Transverse colon (tissue), 4 donors: ENCODE results near the gene F2RL3. TPM values are rescaled to one million over a fixed set of nuclear protein-coding genes. Genes with fewer than 3 reads are reported as not detected.

Experiments
- DNase-seq: peaks from one replicate; pipeline ENCODE4 v3.0.0-alpha.2; 2019
- H3K27ac ChIP-seq, 4 donors: fragments of 200-600 bp; sonication (generic); 2 replicates each; pipeline ENCODE4 v1.5.1; 2016 to 2018; ENCODE audit warnings: inconsistent platforms in 4 of 4
- H3K27me3 ChIP-seq: fragments of 200-600 bp; sonication (generic); 2 replicates; pipeline ENCODE4 v1.5.1; 2017; ENCODE audit warnings: inconsistent platforms
- H3K36me3 ChIP-seq, 4 donors: fragments of 200-600 bp; sonication (generic); 2 replicates each; pipeline ENCODE4 v1.5.1; 2017 to 2019; ENCODE audit warnings: inconsistent platforms in 4 of 4
- H3K4me1 ChIP-seq, 4 donors: fragments of 200-600 bp; sonication (generic); 2 replicates each; pipeline ENCODE4 v1.5.1; 2017 to 2020; ENCODE audit warnings: inconsistent platforms in 4 of 4
- H3K4me3 ChIP-seq, 4 donors: fragments of 200-600 bp; sonication (generic); 1 replicate in 1 of 4; 2 replicates in 3 of 4; pipeline versions ENCODE4 v1.5.1 to v1.6.1; 2017 to 2019; ENCODE audit warnings: inconsistent platforms in 4 of 4
- H3K9me3 ChIP-seq, 2 donors: fragments of 200-600 bp; sonication (generic); 2 replicates each; pipeline ENCODE4 v1.5.1; 2017 to 2019; ENCODE audit warnings: inconsistent platforms in 2 of 2
- EP300 ChIP-seq: sonication (generic); formaldehyde crosslinking; IDR thresholded peaks from one replicate; pipeline ENCODE4 v1.6.1; 2017; ENCODE audit warnings: antibody characterized with exemption, low read depth
- POLR2A ChIP-seq: fragments of 450-650 bp; IDR thresholded peaks from one replicate; pipeline ENCODE4 v1.6.1; 2016; ENCODE audit warnings: antibody characterized with exemption, mild to moderate bottlenecking, moderate library complexity
- POLR2AphosphoS5 ChIP-seq, 3 donors: sonication (generic); formaldehyde crosslinking; IDR thresholded peaks; one replicate each; pipeline ENCODE4 v1.6.1; 2016; ENCODE audit warnings: antibody characterized with exemption in 3 of 3
- WGBS, 2 donors: methylation state at CpG; one replicate each; pipeline ENCODE4 v1.1.5; 2018; ENCODE audit warnings: low coverage in 1 of 2; 5-methylcytosine and 5-hydroxymethylcytosine counted together
- in situ Hi-C, 4 donors: fragments of 200-750 bp; cut with MboI; loops; one replicate each; pipeline versions ENCODE4 v1.15.0 to v1.15.1; 2017; ENCODE audit warnings: low sequenced_read_pairs in 3 of 4, low pct_ligation_motif_present in 1 of 4, low pct_unique_long_range_greater_than_20kb in 1 of 4
- intact Hi-C: fragments of 100-400 bp; cut with DNase I; formaldehyde crosslinking; loops from one replicate; pipeline ENCODE4 v1.15.1; 2023; ENCODE audit warnings: low total_unique reads
- total RNA-seq, 4 donors: library from RNA; depleted of rRNA; stranded (reverse); fragments of >200 nt; gene quantifications; one replicate each; pipeline ENCODE4 v1.1.0, GENCODE V29; 2016
- TF ChIP-seq, protein P1 (sequence below), 5 experiments: fragments of 200-600 bp in 3 of 5; fragments of 450-650 bp in 2 of 5; sonication (generic) in 3 of 5; IDR thresholded peaks; 1 replicate in 2 of 5; 2 replicates in 3 of 5; pipeline ENCODE4 v1.5.1; 2016 to 2017; ENCODE audit warnings: antibody characterized with exemption in 5 of 5, inconsistent platforms in 3 of 5, mild to moderate bottlenecking in 2 of 5, moderate library complexity in 1 of 5

Gene F2RL3
- total RNA-seq, 4 donors from 2014 or later: 2.2 to 22.7 (median 9.1) TPM

DNA sequence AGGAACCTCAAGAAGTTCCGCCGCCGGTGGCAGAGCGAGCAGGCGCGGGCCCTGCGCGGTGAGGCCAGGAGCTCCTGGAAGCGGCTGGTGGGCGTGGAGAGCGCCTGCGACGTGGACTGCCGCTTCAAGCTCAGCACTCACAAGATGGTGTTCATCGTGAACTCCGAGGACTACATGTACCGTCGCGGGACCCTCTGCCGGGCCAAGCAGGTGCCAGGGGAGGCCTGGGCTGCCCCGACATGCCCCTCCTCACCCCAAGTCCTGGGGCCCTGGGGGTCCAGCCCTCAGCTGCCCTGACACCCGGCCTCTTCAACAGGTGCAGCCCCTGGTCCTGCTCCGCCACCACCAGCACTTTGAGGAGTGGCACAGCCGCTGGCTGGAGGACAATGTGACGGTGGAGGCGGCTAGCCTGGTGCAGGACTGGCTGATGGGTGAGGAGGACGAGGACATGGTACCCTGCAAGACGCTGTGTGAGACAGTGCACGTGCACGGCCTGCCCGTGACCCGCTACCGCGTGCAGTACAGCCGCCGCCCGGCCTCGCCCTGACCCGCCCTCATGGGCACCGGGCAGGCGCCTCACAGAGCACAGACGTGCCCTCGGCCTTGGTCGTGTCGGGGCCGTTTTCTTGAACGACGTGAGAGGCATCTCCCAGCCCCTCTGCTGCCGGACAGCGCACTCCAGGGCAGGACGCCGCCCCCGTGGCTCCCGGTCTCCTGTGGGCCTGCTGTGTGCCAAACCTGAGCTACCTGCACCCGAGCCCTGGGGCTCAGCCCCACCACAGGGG is 10.4 kb upstream of the F2RL3 start:
- Histone ChIP-seq H3K9me3 (peaks cover 13 to 18% of the 10 kb centered on the region in 2 donors), H3K27me3 (no peaks in the 10 kb centered on the region), H3K4me3 (no peak overlapping the region), H3K4me1 (no peaks in the 10 kb centered on the region), H3K36me3 (peaks cover 0 to 38% (median 7%) of the 10 kb centered on the region in 4 donors), H3K27ac (no peak overlapping the region)
- TF ChIP-seq POLR2A: no peak
- TF ChIP-seq, protein P1, sequence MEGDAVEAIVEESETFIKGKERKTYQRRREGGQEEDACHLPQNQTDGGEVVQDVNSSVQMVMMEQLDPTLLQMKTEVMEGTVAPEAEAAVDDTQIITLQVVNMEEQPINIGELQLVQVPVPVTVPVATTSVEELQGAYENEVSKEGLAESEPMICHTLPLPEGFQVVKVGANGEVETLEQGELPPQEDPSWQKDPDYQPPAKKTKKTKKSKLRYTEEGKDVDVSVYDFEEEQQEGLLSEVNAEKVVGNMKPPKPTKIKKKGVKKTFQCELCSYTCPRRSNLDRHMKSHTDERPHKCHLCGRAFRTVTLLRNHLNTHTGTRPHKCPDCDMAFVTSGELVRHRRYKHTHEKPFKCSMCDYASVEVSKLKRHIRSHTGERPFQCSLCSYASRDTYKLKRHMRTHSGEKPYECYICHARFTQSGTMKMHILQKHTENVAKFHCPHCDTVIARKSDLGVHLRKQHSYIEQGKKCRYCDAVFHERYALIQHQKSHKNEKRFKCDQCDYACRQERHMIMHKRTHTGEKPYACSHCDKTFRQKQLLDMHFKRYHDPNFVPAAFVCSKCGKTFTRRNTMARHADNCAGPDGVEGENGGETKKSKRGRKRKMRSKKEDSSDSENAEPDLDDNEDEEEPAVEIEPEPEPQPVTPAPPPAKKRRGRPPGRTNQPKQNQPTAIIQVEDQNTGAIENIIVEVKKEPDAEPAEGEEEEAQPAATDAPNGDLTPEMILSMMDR (IDR thresholded peaks at IDR 0.05): no peak
- no peak for TF ChIP-seq POLR2AphosphoS5 (IDR thresholded peaks at IDR 0.05)
- no peak for TF ChIP-seq EP300
- DNase-seq: no peak
- in situ Hi-C loops: no loop called here
- 93 to 96% methylated on average over 6 to 53 of the region's 55 CpGs for WGBS, 2 donors
- intact Hi-C loops: no loop called here

DNA sequence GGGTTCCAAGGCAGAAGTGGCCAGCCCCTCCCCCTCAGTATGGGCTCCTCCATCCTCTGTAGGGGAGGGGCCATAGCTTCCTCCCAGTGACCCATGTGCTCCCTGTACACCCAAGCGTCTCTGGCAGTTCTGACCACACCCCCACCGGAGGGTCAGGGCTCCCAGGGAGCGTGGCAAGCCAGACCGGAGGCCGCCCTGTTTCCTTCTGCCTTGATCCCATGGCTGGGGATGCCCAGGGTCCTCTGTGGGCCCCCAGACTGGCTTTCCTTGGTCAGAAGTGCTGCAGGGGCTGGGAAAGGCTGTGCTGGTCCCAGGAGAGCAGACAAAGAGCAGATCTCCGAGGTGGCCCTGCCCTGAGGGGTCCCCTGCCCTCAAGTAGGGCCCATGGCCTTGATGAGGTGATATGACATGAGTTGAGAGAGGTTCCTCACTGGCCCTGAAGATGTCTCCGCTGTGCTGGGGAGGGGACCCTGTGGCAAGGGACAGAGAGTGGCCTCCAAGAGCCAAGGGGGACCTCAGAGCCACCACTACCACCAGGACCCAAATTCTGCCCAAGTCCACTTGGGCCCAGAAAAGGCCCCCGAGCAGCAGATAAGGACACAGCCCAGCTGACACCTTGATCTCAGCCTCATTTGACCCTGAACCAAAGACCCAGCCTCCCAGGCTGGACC is 7.8 kb upstream of the F2RL3 start:
- H3K36me3 ChIP-seq: peaks cover 0 to 38% (median 7%) of the 10 kb centered on the region in 4 donors
- TF ChIP-seq EP300 (no peak), POLR2A (no peak), POLR2AphosphoS5 (IDR thresholded peaks at IDR 0.05) (no peak)
- TF ChIP-seq, protein P1 (IDR thresholded peaks at IDR 0.05): no peak
- intact Hi-C loops: no loop called here
- H3K27me3 ChIP-seq: no peaks in the 10 kb centered on the region
- no peak overlapping the region for H3K27ac ChIP-seq
- in situ Hi-C loops: no loop called here
- 94% methylated on average over 8 of the region's 8 CpGs; no CpG with 5 or more reads in 1 of the 2 donors for WGBS, 2 donors
- DNase-seq: no peak
- H3K9me3 ChIP-seq: peaks cover 13 to 18% of the 10 kb centered on the region in 2 donors
- no peaks in the 10 kb centered on the region for H3K4me1 ChIP-seq
- H3K4me3 ChIP-seq: no peak overlapping the region

GRCh38 chr19:16882146-16882545 is 6.7 kb upstream of the F2RL3 start:
- H3K27ac ChIP-seq: no peak overlapping the region
- WGBS, 2 donors: 96 to 100% methylated on average over 1 to 3 of the region's 3 CpGs
- no peaks in the 10 kb centered on the region for H3K27me3 ChIP-seq
- no peaks in the 10 kb centered on the region for H3K4me1 ChIP-seq
- intact Hi-C loops (no loop called here), in situ Hi-C loops (no loop called here)
- DNase-seq: no peak
- H3K4me3 ChIP-seq: no peak overlapping the region
- H3K9me3 ChIP-seq: peaks cover 13 to 18% of the 10 kb centered on the region in 2 donors
- H3K36me3 ChIP-seq: peaks cover 0 to 28% (median 7%) of the 10 kb centered on the region in 4 donors
- TF ChIP-seq EP300 (no peak), POLR2A (no peak)
- TF ChIP-seq, protein P1 (IDR thresholded peaks at IDR 0.05): no peak

- no peaks in the 10 kb centered on the region for H3K27me3 ChIP-seq
- intact Hi-C loops: no loop called here
- DNase-seq: no peak
- H3K4me3 ChIP-seq: no peak overlapping the region
- TF ChIP-seq POLR2A (no peak), EP300 (no peak), POLR2AphosphoS5 (IDR thresholded peaks at IDR 0.05) (no peak)
- TF ChIP-seq, protein P1 (IDR thresholded peaks at IDR 0.05): no peak
- in situ Hi-C loops: no loop called here
- H3K27ac ChIP-seq: no peak overlapping the region
- peaks cover 0 to 17% (median 4%) of the 10 kb centered on the region in 4 donors for H3K36me3 ChIP-seq
- no peaks in the 10 kb centered on the region for H3K4me1 ChIP-seq
- 60% methylated on average over 3 of the region's 3 CpGs; no CpG with 5 or more reads in 1 of the 2 donors for WGBS, 2 donors
- H3K9me3 ChIP-seq: peaks cover 13 to 18% of the 10 kb centered on the region in 2 donors
Measured at GRCh38 chr19:16883522-16883921, 5.3 kb upstream of the F2RL3 start.
